Choroid plexus epithelial cell (primary cell): ENCODE data around the gene NR1H4.
"Not testable (repeated sequence)": the region's sequence is repeated elsewhere in the genome, so short reads cannot be mapped to it uniquely, and the experiment has no call there.

Experiments
- DNase-seq: peaks from one replicate; pipeline ENCODE4 v3.0.0-alpha.2; 2010; ENCODE audit warnings: low read depth
- H3K4me3 ChIP-seq: 2 replicates; pipeline ENCODE4 v1.5.1; 2011; ENCODE audit warnings: low read depth, mild to moderate bottlenecking, control low read depth, low read length, moderate library complexity
- CTCF ChIP-seq: conservative IDR thresholded peaks from 2 replicates; pipeline ENCODE4 v1.5.1; 2011; ENCODE audit warnings: low read depth, mild to moderate bottlenecking, control low read depth, inconsistent platforms, low read length, moderate library complexity

The NR1H4 gene

GRCh38 chr12:100473716-100474150, at the start of gene NR1H4:
TSS of gene NR1H4 (plus strand) at chr12:100473866. CDS start at chr12:100493324, 19,458 bp downstream.
- DNase-seq: peak; percentile 82
- peak within 1 kb of the TSS; percentile 46 for H3K4me3 ChIP-seq
- no peak for TF ChIP-seq CTCF

- H3K4me3 ChIP-seq: no peak overlapping the region
- no peak for TF ChIP-seq CTCF
- no peak for DNase-seq
These were observed 47.5 kb upstream of the NR1H4 start for GRCh38 chr12:100426145-100426544.

GRCh38 chr12:100427078-100427477, 46.6 kb upstream of the NR1H4 start:
- DNase-seq: peak; percentile 90

GRCh38 chr12:100430251-100430650, 43.4 kb upstream of the NR1H4 start:
- H3K4me3 ChIP-seq, DNase-seq: not testable (repeated sequence)

More at GRCh38 chr12:100427078-100427477, 46.6 kb upstream of the NR1H4 start:
- H3K4me3 ChIP-seq: no peak overlapping the region
- no peak for TF ChIP-seq CTCF

GRCh38 chr12:100433701-100434100, 40.0 kb upstream of the NR1H4 start:
- TF ChIP-seq CTCF: no peak
- DNase-seq: no peak
- H3K4me3 ChIP-seq: no peak overlapping the region

- no peak for TF ChIP-seq CTCF
- DNase-seq: no peak
- H3K4me3 ChIP-seq: no peak overlapping the region
These were observed 39.5 kb upstream of the NR1H4 start for GRCh38 chr12:100434177-100434576.

- no peak for TF ChIP-seq CTCF
- DNase-seq: no peak
- no peak overlapping the region for H3K4me3 ChIP-seq
These were observed 37.7 kb upstream of the NR1H4 start for GRCh38 chr12:100435957-100436356.
